ENCODE measurements around the gene FASTKD1.
"Not testable (repeated sequence)": the region's sequence is repeated elsewhere in the genome, so short reads cannot be mapped to it uniquely, and the experiment has no call there.

Gene FASTKD1

GRCh38 chr2:169569948-169570347 lies 3.7 kb downstream of the FASTKD1 start:
- H3K4me3 ChIP-seq (ENCODE audit: insufficient read length, low read depth): no peak overlapping the region
- H3K9ac ChIP-seq (ENCODE audit: insufficient read length, low read depth): no peak overlapping the region
- DNase-seq (ENCODE audit: low read depth, low spot score): no peak
- H3K4me1 ChIP-seq (ENCODE audit: insufficient read depth, insufficient read length): no peaks in the 10 kb centered on the region
- TF ChIP-seq ZNF274 (IDR thresholded peaks at IDR 0.05; ENCODE audit: low read depth, low read length): no peak
- TF ChIP-seq YY1 (IDR thresholded peaks at IDR 0.05; ENCODE audit: insufficient read depth, insufficient read length): no peak
- no peak for TF ChIP-seq SUZ12 (IDR thresholded peaks at IDR 0.05; ENCODE audit: extremely low read depth, insufficient read depth, insufficient read length)
- peaks cover 40% of the 10 kb centered on the region for H3K36me3 ChIP-seq (ENCODE audit: insufficient read depth, insufficient read length, low read length)
- H3K27me3 ChIP-seq (ENCODE audit: insufficient read depth, insufficient read length): no peaks in the 10 kb centered on the region
- H3K9me3 ChIP-seq (ENCODE audit: insufficient read depth, low read length): no peaks in the 10 kb centered on the region

GRCh38 chr2:169565686-169566085 lies 8.0 kb downstream of the FASTKD1 start:
- no peak for TF ChIP-seq SUZ12 (IDR thresholded peaks at IDR 0.05; ENCODE audit: extremely low read depth, insufficient read depth, insufficient read length)
- no peak for TF ChIP-seq ZNF274 (IDR thresholded peaks at IDR 0.05; ENCODE audit: low read depth, low read length)
- TF ChIP-seq YY1 (IDR thresholded peaks at IDR 0.05; ENCODE audit: insufficient read depth, insufficient read length): no peak
- no peak for DNase-seq (ENCODE audit: low read depth, low spot score)
- peaks cover 45% of the 10 kb centered on the region for H3K36me3 ChIP-seq (ENCODE audit: insufficient read depth, insufficient read length, low read length)
- H3K4me1 ChIP-seq (ENCODE audit: insufficient read depth, insufficient read length): no peaks in the 10 kb centered on the region
- no peak overlapping the region for H3K4me3 ChIP-seq (ENCODE audit: insufficient read length, low read depth)
- H3K9me3 ChIP-seq (ENCODE audit: insufficient read depth, low read length): no peaks in the 10 kb centered on the region; the same call in 1 of the 2 replicates
- no peaks in the 10 kb centered on the region for H3K27me3 ChIP-seq (ENCODE audit: insufficient read depth, insufficient read length)
- H3K9ac ChIP-seq (ENCODE audit: insufficient read length, low read depth): no peak overlapping the region

- H3K4me1 ChIP-seq (ENCODE audit: insufficient read depth, insufficient read length): no peaks in the 10 kb centered on the region
- peaks cover 48% of the 10 kb centered on the region for H3K36me3 ChIP-seq (ENCODE audit: insufficient read depth, insufficient read length, low read length)
- no peak for DNase-seq (ENCODE audit: low read depth, low spot score)
- H3K9ac ChIP-seq (ENCODE audit: insufficient read length, low read depth): no peak overlapping the region
- H3K9me3 ChIP-seq (ENCODE audit: insufficient read depth, low read length): no peaks in the 10 kb centered on the region; the same call in 1 of the 2 replicates
- TF ChIP-seq SUZ12 (IDR thresholded peaks at IDR 0.05; ENCODE audit: extremely low read depth, insufficient read depth, insufficient read length): no peak
- TF ChIP-seq ZNF274 (IDR thresholded peaks at IDR 0.05; ENCODE audit: low read depth, low read length): no peak
- TF ChIP-seq YY1 (IDR thresholded peaks at IDR 0.05; ENCODE audit: insufficient read depth, insufficient read length): no peak
- no peaks in the 10 kb centered on the region for H3K27me3 ChIP-seq (ENCODE audit: insufficient read depth, insufficient read length)
- no peak overlapping the region for H3K4me3 ChIP-seq (ENCODE audit: insufficient read length, low read depth)
These were observed 11.1 kb downstream of the FASTKD1 start for GRCh38 chr2:169562519-169562918.

GRCh38 chr2:169562084-169562483 lies 11.6 kb downstream of the FASTKD1 start:
- not testable (repeated sequence) for H3K27me3 ChIP-seq (ENCODE audit: insufficient read depth, insufficient read length); H3K9ac ChIP-seq (ENCODE audit: insufficient read length, low read depth); H3K4me3 ChIP-seq (ENCODE audit: insufficient read length, low read depth); H3K4me1 ChIP-seq (ENCODE audit: insufficient read depth, insufficient read length); H3K9me3 ChIP-seq (ENCODE audit: insufficient read depth, low read length); DNase-seq (ENCODE audit: low read depth, low spot score)
- peaks cover 47% of the 10 kb centered on the region for H3K36me3 ChIP-seq (ENCODE audit: insufficient read depth, insufficient read length, low read length)

GRCh38 chr2:169561364-169561763 lies 12.3 kb downstream of the FASTKD1 start:
- H3K9ac ChIP-seq (ENCODE audit: insufficient read length, low read depth): no peak overlapping the region
- H3K4me1 ChIP-seq (ENCODE audit: insufficient read depth, insufficient read length): no peaks in the 10 kb centered on the region
- no peaks in the 10 kb centered on the region; the same call in 1 of the 2 replicates for H3K9me3 ChIP-seq (ENCODE audit: insufficient read depth, low read length)
- no peak for DNase-seq (ENCODE audit: low read depth, low spot score)
- no peak overlapping the region for H3K4me3 ChIP-seq (ENCODE audit: insufficient read length, low read depth)
- no peak for TF ChIP-seq YY1 (IDR thresholded peaks at IDR 0.05; ENCODE audit: insufficient read depth, insufficient read length)
- no peaks in the 10 kb centered on the region for H3K27me3 ChIP-seq (ENCODE audit: insufficient read depth, insufficient read length)
- H3K36me3 ChIP-seq (ENCODE audit: insufficient read depth, insufficient read length, low read length): peaks cover 47% of the 10 kb centered on the region

GRCh38 chr2:169546756-169547155 lies 26.9 kb downstream of the FASTKD1 start:
- Histone ChIP-seq H3K4me1 (ENCODE audit: insufficient read depth, insufficient read length) (no peaks in the 10 kb centered on the region), H3K4me3 (ENCODE audit: insufficient read length, low read depth) (no peak overlapping the region), H3K9me3 (ENCODE audit: insufficient read depth, low read length) (no peaks in the 10 kb centered on the region), H3K36me3 (ENCODE audit: insufficient read depth, insufficient read length, low read length) (peaks cover 70% of the 10 kb centered on the region), H3K27me3 (ENCODE audit: insufficient read depth, insufficient read length) (no peaks in the 10 kb centered on the region), H3K9ac (ENCODE audit: insufficient read length, low read depth) (no peak overlapping the region)
- TF ChIP-seq YY1 (IDR thresholded peaks at IDR 0.05; ENCODE audit: insufficient read depth, insufficient read length): no peak
- no peak for TF ChIP-seq ZNF274 (IDR thresholded peaks at IDR 0.05; ENCODE audit: low read depth, low read length)
- no peak for TF ChIP-seq SUZ12 (IDR thresholded peaks at IDR 0.05; ENCODE audit: extremely low read depth, insufficient read depth, insufficient read length)
- DNase-seq (ENCODE audit: low read depth, low spot score): no peak

- no peaks in the 10 kb centered on the region for H3K4me1 ChIP-seq (ENCODE audit: insufficient read depth, insufficient read length)
- peaks cover 88% of the 10 kb centered on the region for H3K36me3 ChIP-seq (ENCODE audit: insufficient read depth, insufficient read length, low read length)
- H3K27me3 ChIP-seq (ENCODE audit: insufficient read depth, insufficient read length): no peaks in the 10 kb centered on the region
- DNase-seq (ENCODE audit: low read depth, low spot score): no peak
- TF ChIP-seq ZNF274 (IDR thresholded peaks at IDR 0.05; ENCODE audit: low read depth, low read length) (no peak), SUZ12 (IDR thresholded peaks at IDR 0.05; ENCODE audit: extremely low read depth, insufficient read depth, insufficient read length) (no peak), YY1 (IDR thresholded peaks at IDR 0.05; ENCODE audit: insufficient read depth, insufficient read length) (no peak)
- no peak overlapping the region for H3K4me3 ChIP-seq (ENCODE audit: insufficient read length, low read depth)
- H3K9me3 ChIP-seq (ENCODE audit: insufficient read depth, low read length): no peaks in the 10 kb centered on the region
- no peak overlapping the region for H3K9ac ChIP-seq (ENCODE audit: insufficient read length, low read depth)
These were observed 31.2 kb downstream of the FASTKD1 start for GRCh38 chr2:169542433-169542832.

GRCh38 chr2:169540146-169540545 lies 33.5 kb downstream of the FASTKD1 start:
- Histone ChIP-seq H3K36me3 (ENCODE audit: insufficient read depth, insufficient read length, low read length) (peaks cover 77% of the 10 kb centered on the region), H3K4me1 (ENCODE audit: insufficient read depth, insufficient read length) (no peaks in the 10 kb centered on the region), H3K9me3 (ENCODE audit: insufficient read depth, low read length) (no peaks in the 10 kb centered on the region), H3K9ac (ENCODE audit: insufficient read length, low read depth) (no peak overlapping the region), H3K27me3 (ENCODE audit: insufficient read depth, insufficient read length) (no peaks in the 10 kb centered on the region), H3K4me3 (ENCODE audit: insufficient read length, low read depth) (no peak overlapping the region)
- TF ChIP-seq SUZ12 (IDR thresholded peaks at IDR 0.05; ENCODE audit: extremely low read depth, insufficient read depth, insufficient read length) (no peak), ZNF274 (IDR thresholded peaks at IDR 0.05; ENCODE audit: low read depth, low read length) (no peak), YY1 (IDR thresholded peaks at IDR 0.05; ENCODE audit: insufficient read depth, insufficient read length) (no peak)
- DNase-seq (ENCODE audit: low read depth, low spot score): no peak

GRCh38 chr2:169539460-169539859 lies 34.2 kb downstream of the FASTKD1 start:
- H3K4me1 ChIP-seq (ENCODE audit: insufficient read depth, insufficient read length); H3K27me3 ChIP-seq (ENCODE audit: insufficient read depth, insufficient read length); H3K9ac ChIP-seq (ENCODE audit: insufficient read length, low read depth); H3K9me3 ChIP-seq (ENCODE audit: insufficient read depth, low read length); H3K4me3 ChIP-seq (ENCODE audit: insufficient read length, low read depth); DNase-seq (ENCODE audit: low read depth, low spot score): not testable (repeated sequence)
- H3K36me3 ChIP-seq (ENCODE audit: insufficient read depth, insufficient read length, low read length): peaks cover 77% of the 10 kb centered on the region
